ENCODE results near the gene C2orf78.
"Not testable (repeated sequence)": the region's sequence is repeated elsewhere in the genome, so short reads cannot be mapped to it uniquely, and the experiment has no call there.

C2orf78 gene

GRCh38 chr2:73783883-73784282, at the start of gene C2orf78:
TSS of gene C2orf78 (plus strand) at chr2:73784183. CDS start at chr2:73784310, 127 bp downstream.
- not testable (repeated sequence) for H3K4me3 ChIP-seq (replicated peaks; ENCODE audit: low read depth, low read length)

GRCh38 chr2:73736378-73736777, 47.6 kb upstream of the C2orf78 start:
- TF ChIP-seq CTCF (IDR thresholded peaks at IDR 0.05; ENCODE audit: insufficient read depth, low read length, poor library complexity, severe bottlenecking) = no peak
- DNase-seq (ENCODE audit: extremely low read depth, insufficient read length) = no peak
- Histone ChIP-seq H3K27me3 (replicated peaks; ENCODE audit: control insufficient read depth, insufficient read depth, low read length) (no peaks in the 10 kb centered on the region), H3K36me3 (ENCODE audit: control insufficient read depth, insufficient read depth, low read length) (peaks cover 4% of the 10 kb centered on the region), H3K4me3 (replicated peaks; ENCODE audit: low read depth, low read length) (peak overlapping the region; percentile 78)

More at GRCh38 chr2:73783883-73784282, at the start of gene C2orf78:
- not testable (repeated sequence) for DNase-seq (ENCODE audit: extremely low read depth, insufficient read length); H3K27me3 ChIP-seq (replicated peaks; ENCODE audit: control insufficient read depth, insufficient read depth, low read length); H3K36me3 ChIP-seq (ENCODE audit: control insufficient read depth, insufficient read depth, low read length)

GRCh38 chr2:73736855-73737779, 46.9 kb upstream of the C2orf78 start, which contains the start of gene TPRKB:
TSS of gene TPRKB (minus strand) at chr2:73737345. CDS start at chr2:73734569, 2,776 bp downstream.
- DNase-seq (ENCODE audit: extremely low read depth, insufficient read length) = peak; percentile 94
- peak within 1 kb of the TSS; percentile 78 for H3K4me3 ChIP-seq (replicated peaks; ENCODE audit: low read depth, low read length)
- no peaks in the 10 kb centered on the region for H3K27me3 ChIP-seq (replicated peaks; ENCODE audit: control insufficient read depth, insufficient read depth, low read length)
- no peak for TF ChIP-seq CTCF (IDR thresholded peaks at IDR 0.05; ENCODE audit: insufficient read depth, low read length, poor library complexity, severe bottlenecking)
- H3K36me3 ChIP-seq (ENCODE audit: control insufficient read depth, insufficient read depth, low read length) = peaks cover 4% of the 10 kb centered on the region

GRCh38 chr2:73739101-73739500, 44.9 kb upstream of the C2orf78 start:
- H3K36me3 ChIP-seq (ENCODE audit: control insufficient read depth, insufficient read depth, low read length) = no peaks in the 10 kb centered on the region; the same call in 1 of the 2 replicates
- no peak overlapping the region for H3K4me3 ChIP-seq (replicated peaks; ENCODE audit: low read depth, low read length)
- no peaks in the 10 kb centered on the region for H3K27me3 ChIP-seq (replicated peaks; ENCODE audit: control insufficient read depth, insufficient read depth, low read length)
- DNase-seq (ENCODE audit: extremely low read depth, insufficient read length) = no peak
- no peak for TF ChIP-seq CTCF (IDR thresholded peaks at IDR 0.05; ENCODE audit: insufficient read depth, low read length, poor library complexity, severe bottlenecking)

GRCh38 chr2:73740767-73741166, 43.2 kb upstream of the C2orf78 start:
- TF ChIP-seq CTCF (IDR thresholded peaks at IDR 0.05; ENCODE audit: insufficient read depth, low read length, poor library complexity, severe bottlenecking) = no peak
- H3K27me3 ChIP-seq (replicated peaks; ENCODE audit: control insufficient read depth, insufficient read depth, low read length) = no peaks in the 10 kb centered on the region
- DNase-seq (ENCODE audit: extremely low read depth, insufficient read length) = no peak
- no peaks in the 10 kb centered on the region; the same call in 1 of the 2 replicates for H3K36me3 ChIP-seq (ENCODE audit: control insufficient read depth, insufficient read depth, low read length)
- H3K4me3 ChIP-seq (replicated peaks; ENCODE audit: low read depth, low read length) = no peak overlapping the region
